Measurements from ENCODE around the gene MOV10. TPM values are rescaled to one million over a fixed set of nuclear protein-coding genes. Genes with fewer than 3 reads are reported as not detected.

The MOV10 gene
- total and polyA plus RNA-seq, 2 of the 13 experiments (the other 11 are each of a cell fraction or from before 2014, with no cell fraction given) = 56.4 to 58.2 TPM

- no peak overlapping the region for H2AFZ ChIP-seq (ENCODE audit: low read length)
- H3K4me1 ChIP-seq (ENCODE audit: insufficient read depth, low read length) = peaks cover 62% of the 10 kb centered on the region
- peak overlapping the region; percentile 68 for H3K9ac ChIP-seq (ENCODE audit: insufficient read depth, low read depth, low read length)
- peak; percentile 85 for FAIRE-seq
- peak overlapping the region; percentile 93 for H3K27ac ChIP-seq (ENCODE audit: extremely low read length, insufficient read depth, low read length)
- no peaks in the 10 kb centered on the region for H3K9me3 ChIP-seq (ENCODE audit: low read length)
- DNase-seq (ENCODE audit: low spot score) = peak; percentile 90
- no peaks in the 10 kb centered on the region for H3K27me3 ChIP-seq (ENCODE audit: control insufficient read depth in 1 of 2, insufficient read depth in 2 of 2, low read length in 2 of 2)
- ATAC-seq = peak; percentile 64
- intact Hi-C loops (cut with micrococcal nuclease; ENCODE audit: unreplicated experiment) (loop anchor here (2.0 kb wide), 1 partner anchor 24 kb away; the partner anchor contains the start of gene MOV10), in situ Hi-C loops (cut with HindIII; ENCODE audit: extremely low pct_ligation_motif_present, low pct_unique_long_range_greater_than_20kb) (no loop called here)
- H3K4me3 ChIP-seq (replicated peaks in 1 of 3; ENCODE audit: insufficient read depth in 1 of 3, low read depth in 2 of 3, low read length in 3 of 3) = peak overlapping the region in 2 of 3 experiments; percentile 20 to 47; a peak in 3 of 6 replicates
- peaks cover 22 to 66% of the 10 kb centered on the region in 2 experiments for H3K36me3 ChIP-seq (replicated peaks in 1 of 2; ENCODE audit: control insufficient read depth in 1 of 2, insufficient read depth in 2 of 2, low read length in 2 of 2)
- CTCF ChIA-PET (ENCODE audit: low intra/inter-chr PET ratio, low total read pairs) = no interaction called here
- no peaks in the 10 kb centered on the region for H4K20me1 ChIP-seq (ENCODE audit: insufficient read depth, low read length)
- no peaks in the 10 kb centered on the region for H3K79me2 ChIP-seq (ENCODE audit: insufficient read depth, low read length)
- 16% methylated on average over 9 of the region's 17 CpGs for WGBS (ENCODE audit: low lambda C conversion rate)
- peak overlapping the region; percentile 70 for H3K4me2 ChIP-seq (ENCODE audit: low read depth, low read length)
- POLR2A ChIA-PET = interaction anchor here (0.9 to 9.2 kb wide), 18 partner anchors 9 to 374 kb away, joined by 3 to 251 read pairs (median 6); partner anchors contain the start of genes CAPZA1, CTTNBP2NL, LRIG2 and MOV10
- TSS peak; percentile 50 for BruUV-seq (replicated peaks)
- TF ChIP-seq ZNF576 (CRISPR knock-in tag; IDR thresholded peaks at IDR 0.05) (no peak), NFIC (IDR thresholded peaks at IDR 0.05; ENCODE audit: low read length) (peak; percentile 69; the same call in 1 of the 2 replicates), FOXP1 (IDR thresholded peaks at IDR 0.05) (no peak), FOXP1 (CRISPR knock-in tag; IDR thresholded peaks at IDR 0.05) (0 out of 2 replicates have a peak, but pooled peaks have one; percentile 11), SSRP1 (CRISPR knock-in tag; IDR thresholded peaks at IDR 0.05) (no peak; the same call in 1 of the 2 replicates), ZNF101 (CRISPR knock-in tag; IDR thresholded peaks at IDR 0.05; ENCODE audit: borderline replicate concordance, low read depth) (no peak), ZNF792 (CRISPR knock-in tag; IDR thresholded peaks at IDR 0.05) (no peak; the same call in 1 of the 2 replicates), IRF9 (CRISPR knock-in tag; IDR thresholded peaks at IDR 0.05; ENCODE audit: borderline replicate concordance) (0 out of 2 replicates have a peak, but pooled peaks have one; percentile 18), ZSCAN25 (CRISPR knock-in tag; IDR thresholded peaks at IDR 0.05) (no peak), RFX1 (IDR thresholded peaks at IDR 0.05) (no peak), IKZF5 (CRISPR knock-in tag; IDR thresholded peaks at IDR 0.05) (no peak; the same call in 1 of the 2 replicates), GFI1 (CRISPR knock-in tag; IDR thresholded peaks at IDR 0.05; ENCODE audit: borderline replicate concordance) (no peak), MTA1 (CRISPR knock-in tag; IDR thresholded peaks at IDR 0.05; ENCODE audit: borderline replicate concordance) (no peak; the same call in 1 of the 2 replicates), HNF1B (CRISPR knock-in tag; IDR thresholded peaks at IDR 0.05) (peak; percentile 56; the same call in 1 of the 2 replicates), RNF219 (CRISPR knock-in tag; IDR thresholded peaks at IDR 0.05) (no peak), BCL6 (CRISPR knock-in tag; IDR thresholded peaks at IDR 0.05) (peak; percentile 40), BHLHE40 (IDR thresholded peaks at IDR 0.05; ENCODE audit: low read length) (0 out of 2 replicates have a peak, but pooled peaks have one; percentile 10), SKI (IDR thresholded peaks at IDR 0.05; ENCODE audit: partially characterized antibody) (peak; percentile 30)
Measured at GRCh38 chr1:112698366-112699310, 24.2 kb downstream of the MOV10 start.
